Central memory CD8-positive, alpha-beta T cell (primary cell): ENCODE measurements around the gene TSHZ3.
A peak's percentile ranks its signal among the peaks of the same experiment; 100 is the strongest.

Source experiments
- ATAC-seq: fragments of 150-1000 bp; cut with Tn5 transposase; replicated peaks from 2 replicates; pipeline ENCODE4 v1.10.0; 2022; ENCODE audit warnings: mild to moderate bottlenecking, moderate FRiP score, moderate number of reproducible peaks; ENCODE audit not compliant: poor library complexity, severe bottlenecking; ENCODE audit errors: extremely low read depth
- DNase-seq, 2 donors: peaks; one replicate each; pipeline ENCODE4 v3.0.0; 2021; ENCODE audit warnings: low spot score in 2 of 2
- H3K27ac Mint-ChIP-seq: one replicate; pipeline ENCODE4 v1.8.0; 2022; ENCODE audit warnings: low read depth, mild to moderate bottlenecking, moderate library complexity, mixed read lengths
- H3K27me3 Mint-ChIP-seq: one replicate; pipeline ENCODE4 v1.8.0; 2022; ENCODE audit warnings: mixed read lengths
- H3K36me3 Mint-ChIP-seq: one replicate; pipeline ENCODE4 v1.8.0; 2022; ENCODE audit warnings: mild to moderate bottlenecking, moderate library complexity, mixed read lengths; ENCODE audit not compliant: insufficient read depth
- H3K4me1 Mint-ChIP-seq: one replicate; pipeline ENCODE4 v1.8.0; 2022; ENCODE audit warnings: mixed read lengths
- H3K4me3 Mint-ChIP-seq: one replicate; pipeline ENCODE4 v1.8.0; 2022; ENCODE audit warnings: mild to moderate bottlenecking, moderate library complexity, mixed read lengths
- H3K9me3 Mint-ChIP-seq: one replicate; pipeline ENCODE4 v1.8.0; 2022; ENCODE audit warnings: mixed read lengths

TSHZ3 gene

GRCh38 chr19:31349160-31349881, at the start of gene TSHZ3:
Gene TSHZ3 (minus strand): TSS chr19:31349436. CDS start chr19:31349219, 217 bp downstream.
- ATAC-seq (peak; percentile 26), DNase-seq (no peak)
- Mint-ChIP-seq H3K36me3 (peaks cover 11% of the 10 kb centered on the region), H3K4me3 (peak within 1 kb of the TSS; percentile 94), H3K9me3 (no peaks in the 10 kb centered on the region), H3K27ac (no peak within 1 kb of the TSS), H3K4me1 (peaks cover 40% of the 10 kb centered on the region), H3K27me3 (peaks cover 84% of the 10 kb centered on the region)

DNA sequence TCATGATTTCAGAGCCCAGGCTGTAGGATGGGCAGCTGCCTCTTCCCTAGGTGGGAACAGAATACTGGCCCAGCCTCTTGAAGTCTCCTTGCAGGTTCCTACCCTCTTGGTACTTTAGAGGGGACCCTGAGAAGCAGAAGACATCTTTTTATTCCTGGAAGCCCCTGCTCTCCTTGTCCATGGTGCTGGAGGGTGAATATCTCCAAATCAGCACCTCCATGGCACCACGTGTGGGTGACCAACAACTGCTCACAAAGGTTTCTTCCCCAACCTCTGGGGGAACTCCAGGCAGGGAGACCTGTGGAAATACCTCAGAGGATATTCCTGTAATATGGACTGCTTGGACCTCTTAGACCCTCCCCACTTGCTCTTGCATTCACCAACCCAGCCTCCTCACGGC, 48.1 kb upstream of the TSHZ3 start:
- no peak for DNase-seq
- peaks cover 2% of the 10 kb centered on the region for H3K36me3 Mint-ChIP-seq
- peaks cover 78% of the 10 kb centered on the region for H3K27me3 Mint-ChIP-seq
- no peaks in the 10 kb centered on the region for H3K9me3 Mint-ChIP-seq
- no peak overlapping the region for H3K27ac Mint-ChIP-seq
- H3K4me1 Mint-ChIP-seq: no peaks in the 10 kb centered on the region
- ATAC-seq: no peak
- no peak overlapping the region for H3K4me3 Mint-ChIP-seq

DNA sequence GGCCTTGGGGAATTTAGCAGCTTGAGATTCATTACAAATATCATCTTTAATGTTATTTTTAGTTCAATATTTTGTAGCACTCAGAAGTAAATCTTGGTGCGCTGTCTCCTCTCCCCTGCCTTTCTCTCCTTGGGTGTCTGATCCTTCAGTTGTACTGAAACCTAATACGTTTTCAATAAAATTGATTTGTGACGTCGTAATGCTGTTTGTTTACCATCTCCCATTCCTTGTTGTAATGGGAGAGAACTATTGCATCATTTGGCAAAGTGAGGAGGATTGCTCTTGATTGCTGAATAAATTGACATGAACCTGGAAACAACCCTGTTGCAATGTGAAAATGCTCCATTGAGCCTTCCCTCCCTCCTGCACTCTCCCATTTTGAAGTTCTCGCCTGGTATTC, 43.2 kb upstream of the TSHZ3 start:
- H3K27ac Mint-ChIP-seq: no peak overlapping the region
- no peaks in the 10 kb centered on the region for H3K9me3 Mint-ChIP-seq
- H3K4me1 Mint-ChIP-seq: no peaks in the 10 kb centered on the region
- ATAC-seq (no peak), DNase-seq (no peak)
- no peak overlapping the region for H3K4me3 Mint-ChIP-seq
- peaks cover 73% of the 10 kb centered on the region for H3K27me3 Mint-ChIP-seq
- H3K36me3 Mint-ChIP-seq: peaks cover 2% of the 10 kb centered on the region

DNA sequence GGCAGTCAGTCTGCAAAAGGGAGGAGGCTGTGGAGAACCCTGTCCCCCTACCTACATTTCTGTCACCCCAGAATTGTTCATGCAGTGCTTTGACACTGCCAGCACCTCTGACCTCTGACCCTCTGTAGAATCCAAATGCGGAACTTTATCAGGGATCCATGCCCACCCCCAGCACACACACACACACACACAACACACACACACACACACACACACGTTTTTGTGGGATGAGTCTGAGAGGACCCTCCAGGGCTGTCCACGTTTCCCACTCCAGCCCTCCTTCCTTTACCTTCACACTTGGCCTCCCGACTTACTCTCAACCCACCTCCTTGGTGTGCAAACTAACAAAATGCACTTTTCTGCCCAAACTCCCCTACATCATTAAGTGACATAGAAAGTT, 42.3 kb upstream of the TSHZ3 start:
- H3K4me1 Mint-ChIP-seq: no peaks in the 10 kb centered on the region
- no peak for ATAC-seq
- no peak overlapping the region for H3K4me3 Mint-ChIP-seq
- H3K9me3 Mint-ChIP-seq: no peaks in the 10 kb centered on the region
- peaks cover 2% of the 10 kb centered on the region for H3K36me3 Mint-ChIP-seq
- peaks cover 80% of the 10 kb centered on the region for H3K27me3 Mint-ChIP-seq
- DNase-seq: no peak
- H3K27ac Mint-ChIP-seq: no peak overlapping the region

DNA sequence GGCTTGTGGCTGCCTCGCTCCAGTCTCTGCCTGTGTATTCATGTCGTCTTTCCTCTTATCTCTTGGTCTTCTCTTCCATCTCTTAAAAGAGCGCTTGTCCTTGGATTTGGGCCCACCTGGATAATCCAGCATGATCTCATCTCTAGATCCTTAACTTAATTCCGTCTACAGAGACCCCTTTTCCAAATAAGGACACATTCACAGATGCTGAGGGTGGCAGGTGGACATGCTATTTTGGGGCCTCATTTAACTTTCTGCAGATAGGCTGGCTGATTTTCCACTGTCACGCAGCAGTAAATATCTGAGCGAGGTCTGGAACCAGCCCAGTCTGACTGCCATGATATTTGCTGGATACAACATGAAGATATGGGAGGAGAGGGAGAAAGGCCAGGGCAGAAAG, 41.5 kb upstream of the TSHZ3 start:
- Mint-ChIP-seq H3K27ac (no peak overlapping the region), H3K9me3 (no peaks in the 10 kb centered on the region), H3K4me3 (no peak overlapping the region), H3K4me1 (no peaks in the 10 kb centered on the region), H3K27me3 (peaks cover 82% of the 10 kb centered on the region), H3K36me3 (peaks cover 2% of the 10 kb centered on the region)
- DNase-seq (no peak), ATAC-seq (no peak)

DNA sequence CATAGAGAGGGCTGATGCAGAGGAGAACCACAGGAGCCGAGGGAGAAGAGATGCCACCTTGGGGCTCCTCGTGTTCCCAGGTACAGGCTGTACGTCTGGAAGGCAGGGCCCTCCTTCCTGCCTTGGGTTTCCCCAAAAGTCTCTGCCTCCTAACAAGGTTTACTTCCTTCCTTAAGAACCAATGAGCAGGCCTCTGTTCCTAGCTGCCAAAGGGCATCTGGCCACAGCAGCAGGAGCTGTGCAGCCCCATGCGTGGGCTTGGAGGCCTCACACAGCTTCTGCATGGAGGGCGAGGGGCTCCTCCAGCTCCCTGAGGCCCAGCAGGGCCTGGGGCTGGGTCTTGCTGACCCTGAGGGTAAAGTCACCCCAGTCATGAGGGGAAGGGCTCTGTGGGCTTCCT, 40.6 kb upstream of the TSHZ3 start:
- ATAC-seq (no peak), DNase-seq (no peak)
- Mint-ChIP-seq H3K4me1 (no peaks in the 10 kb centered on the region), H3K9me3 (no peaks in the 10 kb centered on the region), H3K27ac (no peak overlapping the region), H3K36me3 (peaks cover 2% of the 10 kb centered on the region), H3K4me3 (no peak overlapping the region), H3K27me3 (peaks cover 76% of the 10 kb centered on the region)

GRCh38 chr19:31387717-31388301, 38.6 kb upstream of the TSHZ3 start:
- H3K36me3 Mint-ChIP-seq: peaks cover 2% of the 10 kb centered on the region
- no peak overlapping the region for H3K27ac Mint-ChIP-seq
- ATAC-seq (no peak), DNase-seq (no peak)
- no peaks in the 10 kb centered on the region for H3K4me1 Mint-ChIP-seq
- H3K4me3 Mint-ChIP-seq: no peak overlapping the region
- no peaks in the 10 kb centered on the region for H3K9me3 Mint-ChIP-seq
- H3K27me3 Mint-ChIP-seq: peaks cover 75% of the 10 kb centered on the region

GRCh38 chr19:31386806-31387205, 37.6 kb upstream of the TSHZ3 start:
- peaks cover 73% of the 10 kb centered on the region for H3K27me3 Mint-ChIP-seq
- H3K4me3 Mint-ChIP-seq: no peak overlapping the region
- H3K9me3 Mint-ChIP-seq: no peaks in the 10 kb centered on the region
- ATAC-seq (no peak), DNase-seq (no peak)
- H3K36me3 Mint-ChIP-seq: peaks cover 2% of the 10 kb centered on the region
- H3K4me1 Mint-ChIP-seq: no peaks in the 10 kb centered on the region
- H3K27ac Mint-ChIP-seq: no peak overlapping the region

- no peak overlapping the region for H3K4me3 Mint-ChIP-seq
- no peak for DNase-seq
- ATAC-seq: no peak
- peaks cover 73% of the 10 kb centered on the region for H3K27me3 Mint-ChIP-seq
- H3K9me3 Mint-ChIP-seq: no peaks in the 10 kb centered on the region
- H3K4me1 Mint-ChIP-seq: no peaks in the 10 kb centered on the region
- peaks cover 2% of the 10 kb centered on the region for H3K36me3 Mint-ChIP-seq
- H3K27ac Mint-ChIP-seq: no peak overlapping the region
Observed at GRCh38 chr19:31385744-31386143, 36.5 kb upstream of the TSHZ3 start.

DNA sequence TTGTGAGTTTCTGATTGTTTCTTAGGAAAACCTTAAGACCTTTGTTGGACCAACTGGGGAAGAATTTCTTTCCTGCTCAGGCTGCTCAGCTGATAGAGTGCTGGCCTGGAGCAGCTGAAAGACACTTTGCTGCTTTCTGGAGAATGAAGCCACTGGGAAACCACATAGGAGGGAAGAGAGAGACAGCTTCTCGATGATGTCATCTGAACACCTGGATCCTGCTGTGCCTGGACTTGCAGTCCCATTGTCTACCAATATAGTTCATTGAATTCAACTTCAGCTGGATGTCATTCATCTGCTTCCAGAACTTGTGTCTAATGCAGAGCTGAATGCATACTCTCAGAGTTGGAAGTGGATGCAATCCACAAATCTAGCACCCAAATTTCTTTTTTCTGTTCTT, 34.3 kb upstream of the TSHZ3 start:
- Mint-ChIP-seq H3K27ac (no peak overlapping the region), H3K4me1 (no peaks in the 10 kb centered on the region)
- ATAC-seq: no peak

DNA sequence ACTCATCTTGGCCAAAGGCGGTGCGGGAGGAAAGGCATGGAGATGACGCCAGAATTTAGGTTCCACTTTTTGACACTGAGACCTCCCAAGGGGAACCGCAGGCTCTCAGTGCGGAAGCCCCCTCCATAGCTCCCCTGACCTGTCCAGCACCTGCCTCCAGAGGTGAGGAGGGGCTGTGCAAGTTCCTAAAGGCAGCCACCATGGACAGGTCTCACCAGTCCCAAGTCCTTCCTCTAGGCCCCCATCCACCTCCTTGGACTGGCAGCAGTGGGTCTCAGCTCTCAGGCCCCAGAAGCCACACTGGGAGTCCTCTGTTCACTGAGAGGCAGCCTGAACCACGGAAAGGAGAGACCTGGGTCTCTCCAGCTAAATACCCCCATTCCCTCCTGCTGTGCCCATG, 31.6 kb upstream of the TSHZ3 start:
- Mint-ChIP-seq H3K4me1 (no peaks in the 10 kb centered on the region), H3K4me3 (no peak overlapping the region), H3K36me3 (no peaks in the 10 kb centered on the region), H3K27ac (no peak overlapping the region), H3K27me3 (peaks cover 72% of the 10 kb centered on the region), H3K9me3 (no peaks in the 10 kb centered on the region)
- DNase-seq: no peak
- no peak for ATAC-seq

More for the DNA sequence above, 34.3 kb upstream of the TSHZ3 start:
- Mint-ChIP-seq H3K27me3 (peaks cover 73% of the 10 kb centered on the region), H3K4me3 (no peak overlapping the region), H3K9me3 (no peaks in the 10 kb centered on the region), H3K36me3 (no peaks in the 10 kb centered on the region)
- no peak for DNase-seq

DNA sequence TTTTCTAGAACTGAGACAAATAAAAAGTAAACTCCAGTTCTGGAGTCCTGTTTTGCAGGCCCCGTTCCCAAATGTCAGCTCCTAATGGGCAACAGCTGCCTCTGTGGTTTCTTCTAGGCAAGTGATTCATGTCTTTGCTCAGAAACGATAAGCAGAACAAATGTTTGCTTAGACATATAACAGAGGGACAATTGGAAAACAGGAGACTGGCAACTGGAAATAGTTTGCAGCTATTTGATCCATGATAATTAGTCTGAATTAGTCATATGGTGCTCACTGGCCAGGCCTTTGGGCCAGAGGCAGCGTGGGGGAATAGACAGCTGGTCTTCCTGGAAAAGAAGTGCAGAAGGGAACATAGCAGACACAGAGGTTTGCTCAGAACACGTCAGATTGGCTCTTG, 29.2 kb upstream of the TSHZ3 start:
- DNase-seq: no peak
- Mint-ChIP-seq H3K27me3 (peaks cover 67% of the 10 kb centered on the region), H3K9me3 (no peaks in the 10 kb centered on the region), H3K4me3 (no peak overlapping the region), H3K4me1 (no peaks in the 10 kb centered on the region), H3K36me3 (no peaks in the 10 kb centered on the region), H3K27ac (no peak overlapping the region)
- no peak for ATAC-seq

GRCh38 chr19:31377736-31378135, 28.5 kb upstream of the TSHZ3 start:
- no peak for DNase-seq
- Mint-ChIP-seq H3K9me3 (no peaks in the 10 kb centered on the region), H3K27ac (no peak overlapping the region), H3K36me3 (no peaks in the 10 kb centered on the region), H3K4me1 (peaks cover 6% of the 10 kb centered on the region), H3K4me3 (no peak overlapping the region), H3K27me3 (peaks cover 66% of the 10 kb centered on the region)
- no peak for ATAC-seq
